Left hindlimb (tissue), 1 donor: ENCODE measurements around the gene NID1.
"Not testable (repeated sequence)": the region's sequence is repeated elsewhere in the genome, so short reads cannot be mapped to it uniquely, and the experiment has no call there.

ENCODE experiments used
- DNase-seq: peaks from one replicate; pipeline ENCODE4 v3.0.0-alpha.2; 2018

NID1 gene

DNA sequence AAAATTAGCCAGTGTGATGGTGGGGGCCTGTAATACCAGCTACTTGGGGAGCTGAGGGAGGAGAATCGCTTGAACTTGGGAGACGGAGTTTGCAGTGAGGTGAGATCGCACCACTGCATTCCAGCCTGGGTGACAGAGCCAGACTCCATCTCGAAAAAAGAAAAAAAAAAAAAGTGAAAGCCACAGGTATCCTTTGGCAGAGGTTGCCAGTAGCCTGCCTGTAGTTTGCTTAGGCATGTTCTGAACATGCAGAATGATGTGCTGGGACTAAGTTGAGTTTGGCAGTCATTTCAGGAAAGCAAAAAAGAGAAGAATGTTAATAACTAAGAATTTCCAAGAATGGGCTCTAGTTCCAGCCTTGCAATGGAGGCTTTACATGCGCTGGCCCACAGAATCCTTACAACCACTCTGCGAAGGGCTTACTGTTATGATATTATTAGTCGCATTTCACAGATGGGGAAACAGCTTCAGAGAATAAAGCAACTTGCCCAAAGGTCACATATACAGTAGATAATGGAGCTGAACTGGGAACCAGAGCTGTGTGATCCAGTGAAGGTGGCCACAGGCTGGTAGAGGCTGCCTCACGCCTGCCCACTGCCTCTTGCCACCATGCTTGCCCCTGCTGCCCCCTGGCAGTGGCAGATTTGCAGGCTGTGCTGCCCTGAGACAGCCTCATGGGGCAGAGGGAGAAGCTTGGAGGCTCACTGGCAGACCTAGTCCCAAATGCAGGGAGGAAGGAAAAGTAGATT lies 131.7 kb downstream of the NID1 start:
- no peak for DNase-seq

- DNase-seq = no peak
Measured at GRCh38 chr1:235932090-235932510, 132.8 kb downstream of the NID1 start.

GRCh38 chr1:235931171-235931738 lies 133.6 kb downstream of the NID1 start:
- no peak for DNase-seq

DNA sequence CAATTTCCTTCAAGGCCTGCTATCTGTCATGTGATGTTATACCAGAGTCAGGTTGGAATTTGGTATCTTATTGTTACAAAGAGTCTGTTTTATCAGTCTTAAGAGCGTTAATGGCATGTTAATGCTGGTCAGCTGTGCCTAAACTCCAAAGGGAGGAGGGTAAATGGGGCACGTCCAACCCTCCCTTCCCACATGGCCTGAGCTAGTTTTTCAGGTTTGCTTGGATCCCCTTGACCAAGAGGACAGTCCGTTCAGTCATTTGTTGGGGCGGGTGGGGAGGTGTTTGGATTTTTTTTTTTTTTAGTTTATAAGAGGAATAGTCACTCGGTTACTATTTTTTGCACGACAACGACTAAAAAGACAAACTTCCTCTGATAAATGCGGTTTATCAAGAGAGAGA lies 134.3 kb downstream of the NID1 start:
- DNase-seq = no peak

GRCh38 chr1:235929216-235929615 lies 135.7 kb downstream of the NID1 start:
- no peak for DNase-seq

DNA sequence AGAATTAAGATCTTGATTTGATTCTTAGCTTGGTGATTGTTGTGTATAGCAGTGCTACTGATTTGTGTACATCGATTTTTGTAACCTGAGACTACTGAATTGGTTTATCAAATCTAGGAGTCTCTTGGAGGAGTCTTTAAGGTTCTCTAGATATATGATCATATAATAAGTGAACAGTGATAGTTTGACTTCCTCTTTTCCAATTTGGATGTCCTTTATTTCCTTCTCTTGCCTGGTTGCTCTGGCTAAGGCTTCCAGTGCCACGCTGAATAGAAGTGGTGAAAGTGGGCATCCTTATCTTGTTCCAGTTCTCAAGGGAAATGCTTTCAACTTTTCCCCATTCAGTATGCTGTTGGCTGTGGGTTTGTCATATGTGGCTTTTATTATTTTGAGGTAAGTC lies 136.7 kb downstream of the NID1 start:
- DNase-seq = no peak

GRCh38 chr1:235927551-235927950 lies 137.3 kb downstream of the NID1 start:
- not testable (repeated sequence) for DNase-seq
